Measurements from ENCODE around the gene CPXM2. TPM values are rescaled to one million over a fixed set of nuclear protein-coding genes. Genes with fewer than 3 reads are reported as not detected.

The CPXM2 gene
- total RNA-seq, 1 donor from 2014 or later = 12.1 TPM

DNA sequence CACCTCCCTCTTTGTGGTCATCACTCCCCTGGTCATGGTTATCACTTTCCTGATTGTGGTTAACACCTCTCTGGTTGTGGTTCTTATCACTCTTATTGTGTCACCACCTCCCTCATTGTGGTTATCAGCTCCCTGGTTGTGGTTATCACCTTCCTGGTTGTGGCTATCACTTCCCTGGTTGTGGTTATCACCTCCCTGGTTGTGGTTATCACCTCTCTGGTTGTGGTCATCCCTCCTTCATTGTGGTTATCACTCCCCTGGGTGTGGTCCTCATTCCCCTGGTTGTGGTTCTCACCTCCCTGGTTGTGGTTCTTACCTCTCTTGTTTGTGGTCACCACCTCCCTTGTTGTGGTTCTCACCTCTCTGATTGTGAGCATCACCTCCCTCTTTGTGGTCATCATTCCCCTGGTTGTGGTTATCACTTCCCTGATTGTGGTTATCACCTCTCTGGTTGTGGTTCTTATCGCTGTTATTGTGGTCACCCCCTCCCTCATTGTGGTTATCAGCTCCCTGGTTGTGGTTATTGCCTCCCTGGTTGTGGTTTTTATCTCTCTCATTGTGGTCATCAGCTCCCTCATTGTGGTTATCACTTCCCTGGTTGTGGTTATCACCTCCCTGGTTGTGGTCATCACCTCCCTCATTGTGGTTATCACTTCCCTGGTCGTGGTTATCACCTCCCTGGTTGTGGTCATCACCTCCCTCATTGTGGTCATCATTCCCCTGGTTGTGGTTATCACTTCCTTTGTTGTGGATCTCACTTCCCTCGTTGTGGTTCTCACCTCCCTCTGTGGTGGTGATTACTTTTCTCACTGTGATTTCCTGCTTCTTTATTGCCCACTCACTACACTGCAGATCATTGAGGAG, 118.7 kb downstream of the CPXM2 start:
- H3K4me3 ChIP-seq (ENCODE audit: low read depth, low read length) = no peak overlapping the region
- TF ChIP-seq, protein P1, sequence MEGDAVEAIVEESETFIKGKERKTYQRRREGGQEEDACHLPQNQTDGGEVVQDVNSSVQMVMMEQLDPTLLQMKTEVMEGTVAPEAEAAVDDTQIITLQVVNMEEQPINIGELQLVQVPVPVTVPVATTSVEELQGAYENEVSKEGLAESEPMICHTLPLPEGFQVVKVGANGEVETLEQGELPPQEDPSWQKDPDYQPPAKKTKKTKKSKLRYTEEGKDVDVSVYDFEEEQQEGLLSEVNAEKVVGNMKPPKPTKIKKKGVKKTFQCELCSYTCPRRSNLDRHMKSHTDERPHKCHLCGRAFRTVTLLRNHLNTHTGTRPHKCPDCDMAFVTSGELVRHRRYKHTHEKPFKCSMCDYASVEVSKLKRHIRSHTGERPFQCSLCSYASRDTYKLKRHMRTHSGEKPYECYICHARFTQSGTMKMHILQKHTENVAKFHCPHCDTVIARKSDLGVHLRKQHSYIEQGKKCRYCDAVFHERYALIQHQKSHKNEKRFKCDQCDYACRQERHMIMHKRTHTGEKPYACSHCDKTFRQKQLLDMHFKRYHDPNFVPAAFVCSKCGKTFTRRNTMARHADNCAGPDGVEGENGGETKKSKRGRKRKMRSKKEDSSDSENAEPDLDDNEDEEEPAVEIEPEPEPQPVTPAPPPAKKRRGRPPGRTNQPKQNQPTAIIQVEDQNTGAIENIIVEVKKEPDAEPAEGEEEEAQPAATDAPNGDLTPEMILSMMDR (IDR thresholded peaks at IDR 0.05; ENCODE audit: insufficient read depth, low read length, poor library complexity, severe bottlenecking) = no peak
- DNase-seq (ENCODE audit: low read depth) = no peak

DNA sequence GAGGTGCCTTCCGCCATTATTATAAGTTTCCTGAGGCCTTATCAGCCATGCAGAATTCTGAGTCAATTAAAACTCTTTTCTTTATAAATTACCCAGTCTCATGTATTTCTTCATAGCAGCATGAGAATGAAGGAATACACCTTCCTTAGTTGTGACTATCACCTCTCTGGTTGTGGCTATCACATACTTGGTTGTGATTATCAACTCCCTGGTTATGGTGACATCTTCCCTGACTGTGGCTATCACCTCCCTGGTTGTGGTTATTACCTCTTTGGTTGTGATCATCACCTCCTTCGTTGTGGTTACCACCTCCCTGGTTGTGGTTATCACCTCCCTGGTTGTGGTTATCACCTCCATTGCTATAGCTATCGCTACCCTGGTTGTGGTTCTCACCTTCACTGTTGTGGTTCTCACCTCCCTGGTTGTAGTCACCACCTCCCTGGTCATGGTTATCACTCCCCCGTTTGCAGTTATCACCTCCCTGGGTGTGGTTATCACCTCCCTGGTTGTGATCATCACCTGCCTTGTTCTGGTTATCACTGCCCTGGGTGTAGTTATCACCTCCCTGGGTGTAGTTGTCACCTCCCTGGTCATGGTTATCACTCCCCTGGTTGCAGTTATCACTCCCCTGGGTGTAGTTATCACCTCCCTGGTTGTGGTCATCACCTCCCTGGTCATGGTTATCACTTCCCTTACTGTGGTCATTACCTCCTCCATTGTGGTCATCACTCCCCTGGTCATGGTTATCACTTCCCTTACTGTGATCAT, 119.5 kb downstream of the CPXM2 start:
- TF ChIP-seq, protein P1 (IDR thresholded peaks at IDR 0.05; ENCODE audit: insufficient read depth, low read length, poor library complexity, severe bottlenecking) = no peak
- no peaks in the 10 kb centered on the region for H3K36me3 ChIP-seq (ENCODE audit: control insufficient read depth, insufficient read depth, low read length)
- no peak for DNase-seq (ENCODE audit: low read depth)

More for the DNA sequence above, 118.7 kb downstream of the CPXM2 start:
- Histone ChIP-seq H3K27me3 (ENCODE audit: control insufficient read depth, insufficient read depth, low read length) (no peaks in the 10 kb centered on the region), H3K36me3 (ENCODE audit: control insufficient read depth, insufficient read depth, low read length) (no peaks in the 10 kb centered on the region)

DNA sequence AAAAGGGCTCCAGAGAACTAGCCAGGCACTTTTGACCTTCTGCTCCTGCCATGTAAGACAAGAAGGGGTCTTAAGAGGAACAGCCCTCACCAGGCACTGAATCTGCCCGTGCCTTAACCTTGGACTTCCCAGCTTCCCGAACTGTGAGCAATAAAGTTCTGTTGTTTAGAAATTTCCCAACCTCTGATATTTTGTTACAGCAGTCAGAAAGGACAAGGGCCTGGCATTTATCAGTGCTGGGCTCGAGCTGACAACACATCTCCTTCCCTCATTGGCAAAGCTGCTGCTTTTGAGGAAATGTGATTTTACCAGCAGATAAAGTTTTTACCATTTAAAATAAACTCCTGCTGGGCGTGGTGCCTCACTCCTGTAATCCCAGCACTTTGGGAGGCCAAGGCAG, 122.0 kb downstream of the CPXM2 start:
- no peak for DNase-seq (ENCODE audit: low read depth)
- TF ChIP-seq, protein P1 (IDR thresholded peaks at IDR 0.05; ENCODE audit: insufficient read depth, low read length, poor library complexity, severe bottlenecking) = no peak
- Histone ChIP-seq H3K27me3 (ENCODE audit: control insufficient read depth, insufficient read depth, low read length) (no peaks in the 10 kb centered on the region), H3K4me3 (ENCODE audit: low read depth, low read length) (no peak overlapping the region), H3K36me3 (ENCODE audit: control insufficient read depth, insufficient read depth, low read length) (no peaks in the 10 kb centered on the region)

More for the DNA sequence above, 119.5 kb downstream of the CPXM2 start:
- H3K4me3 ChIP-seq (ENCODE audit: low read depth, low read length) = no peak overlapping the region
- H3K27me3 ChIP-seq (ENCODE audit: control insufficient read depth, insufficient read depth, low read length) = no peaks in the 10 kb centered on the region

DNA sequence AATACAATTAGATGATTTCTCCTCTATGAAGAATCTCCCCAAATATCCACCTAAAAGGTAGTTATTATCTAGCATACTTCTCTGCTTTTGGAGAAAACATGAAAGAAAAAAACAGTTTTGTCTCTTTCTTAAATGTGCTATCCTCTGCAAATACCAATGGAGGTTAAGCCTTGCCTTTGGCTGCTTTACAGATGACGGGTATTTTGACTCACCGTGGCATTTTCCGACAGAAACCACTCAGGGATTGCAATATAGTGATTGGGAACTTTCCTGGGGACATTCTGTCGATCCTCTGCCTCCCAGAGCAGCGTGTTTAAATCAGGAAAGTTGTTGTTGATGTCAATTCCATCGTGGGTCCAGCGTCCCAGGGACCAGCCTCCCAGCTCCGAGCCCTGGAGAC, 124.8 kb downstream of the CPXM2 start:
- Histone ChIP-seq H3K36me3 (ENCODE audit: control insufficient read depth, insufficient read depth, low read length) (no peaks in the 10 kb centered on the region), H3K4me3 (ENCODE audit: low read depth, low read length) (no peak overlapping the region), H3K27me3 (ENCODE audit: control insufficient read depth, insufficient read depth, low read length) (no peaks in the 10 kb centered on the region)
- DNase-seq (ENCODE audit: low read depth) = no peak
- TF ChIP-seq, protein P1 (IDR thresholded peaks at IDR 0.05; ENCODE audit: insufficient read depth, low read length, poor library complexity, severe bottlenecking) = no peak

DNA sequence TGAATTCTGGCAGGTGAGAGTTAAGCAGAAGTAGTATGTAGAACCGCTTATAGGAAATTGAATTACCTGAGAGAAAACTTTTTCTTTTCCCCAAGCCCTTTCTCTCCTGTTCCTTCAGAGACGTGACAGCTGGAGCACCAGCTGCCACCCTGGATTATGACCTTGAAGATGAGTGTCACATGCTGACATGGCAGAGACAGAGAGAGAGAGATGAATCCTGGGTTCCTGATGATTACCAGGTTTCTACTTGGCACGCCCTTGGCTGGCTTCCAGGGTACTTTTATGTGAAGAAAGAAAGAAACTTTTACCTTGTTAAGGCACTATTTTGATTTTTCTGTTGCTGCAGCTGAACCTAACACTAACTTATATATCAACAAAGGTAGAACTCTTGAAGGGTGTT, 125.6 kb downstream of the CPXM2 start:
- no peak overlapping the region for H3K4me3 ChIP-seq (ENCODE audit: low read depth, low read length)
- H3K36me3 ChIP-seq (ENCODE audit: control insufficient read depth, insufficient read depth, low read length) = no peaks in the 10 kb centered on the region
- DNase-seq (ENCODE audit: low read depth) = no peak
- no peaks in the 10 kb centered on the region for H3K27me3 ChIP-seq (ENCODE audit: control insufficient read depth, insufficient read depth, low read length)
- TF ChIP-seq, protein P1 (IDR thresholded peaks at IDR 0.05; ENCODE audit: insufficient read depth, low read length, poor library complexity, severe bottlenecking) = no peak

Measured in kidney epithelial cell (primary cell).